T-cell (primary cell): ENCODE results near the gene MEPE. TPM values are rescaled to one million over a fixed set of nuclear protein-coding genes. Genes with fewer than 3 reads are reported as not detected.

ENCODE experiments used
- total RNA-seq, 35 experiments: library from RNA in 6 of 35; stranded (reverse) in 6 of 35; fragments of 120-200 nt in 1 of 35; gene quantifications; one replicate each; pipeline versions ENCODE4 v1.2.1 to v1.2.4 and lab custom pipeline; 2013 to 2026

Gene MEPE
- total RNA-seq, 5 donors from 2014 or later (not counting 1 experiment from before 2014, with no cell fraction given) = not detected

Other genes with a start within 250 kb of the MEPE start
- not detected for gene DSPP, start 224.4 kb upstream of the MEPE start, total RNA-seq
- gene DMP1, start 182.7 kb upstream of the MEPE start, total RNA-seq = not detected
- gene IBSP, start 33.4 kb upstream of the MEPE start, total RNA-seq = not detected
- gene SPP1, start 142.7 kb downstream of the MEPE start, total RNA-seq = 1 to 10 TPM in 1 of 5 donors, under 1 TPM in 2, not detected in 2; 0.69 to 1.1 (median 0.89) TPM
- 10 to 100 TPM in 1 of 5 donors, 1 to 10 TPM in 4; 6.8 to 17.4 (median 7.5) TPM for gene PKD2, start 174.7 kb downstream of the MEPE start, total RNA-seq